Measurements from ENCODE around the gene DNAJC13. TPM values are rescaled to one million over a fixed set of nuclear protein-coding genes. Genes with fewer than 3 reads are reported as not detected.

The DNAJC13 gene
- polyA plus RNA-seq, 3 donors: 18.7 to 32.3 (median 20.8) TPM

DNA sequence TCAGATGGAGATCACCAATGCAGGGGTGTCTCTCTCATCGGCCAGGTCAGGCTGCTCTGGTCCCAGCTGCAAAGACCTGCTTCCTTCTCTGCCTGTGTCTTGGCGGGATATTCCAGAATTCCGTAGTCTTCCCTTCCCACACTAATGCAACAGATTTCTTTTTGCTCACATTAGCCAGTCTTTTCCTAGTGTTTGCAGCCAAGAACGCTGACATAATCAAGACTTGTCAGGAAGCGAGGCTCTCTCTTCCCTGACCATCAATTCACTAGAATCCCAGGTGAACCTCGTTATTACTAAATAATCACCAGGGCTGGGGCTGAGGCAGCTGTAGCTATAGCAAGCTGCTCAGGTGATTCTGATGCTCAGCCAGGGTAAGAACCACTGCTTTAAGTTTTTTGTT is 136.5 kb downstream of the DNAJC13 start:
- H3K27me3 ChIP-seq (ENCODE audit: control insufficient read depth in 2 of 2, insufficient read depth in 2 of 2, low read length in 2 of 2): no peaks in the 10 kb centered on the region
- H2AFZ ChIP-seq (ENCODE audit: insufficient read depth, low read depth, low read length, poor library complexity, severe bottlenecking): no peak overlapping the region
- Mint-ChIP-seq H3K27me3 (ENCODE audit: low read depth in 3 of 3) (peaks cover 0 to 3% (median 0%) of the 10 kb centered on the region in 3 donors), H3K4me3 (no peak overlapping the region), H3K36me3 (peaks cover 4 to 11% of the 10 kb centered on the region in 2 donors), H3K9me3 (peaks cover 0 to 3% (median 0%) of the 10 kb centered on the region in 7 donors), H3K27ac (no peak overlapping the region), H3K4me1 (peaks cover 14% of the 10 kb centered on the region)
- no peak for TF ChIP-seq CTCF (IDR thresholded peaks at IDR 0.05)
- no peak overlapping the region for H3K9ac ChIP-seq (ENCODE audit: insufficient read depth, low read length, poor library complexity, severe bottlenecking)
- no peaks in the 10 kb centered on the region for H3K9me3 ChIP-seq (replicated peaks in 1 of 2; ENCODE audit: control insufficient read depth in 1 of 2, insufficient read depth in 1 of 2, low read length in 2 of 2)
- WGBS (ENCODE audit: insufficient coverage): 96% methylated on average over 5 of the region's 6 CpGs
- no peak overlapping the region for H3K27ac ChIP-seq (ENCODE audit: low read depth in 1 of 2, low read length in 2 of 2)
- H3K4me2 ChIP-seq (replicated peaks; ENCODE audit: extremely low read depth, low read length, poor library complexity, severe bottlenecking): no peak overlapping the region
- H3K36me3 ChIP-seq (replicated peaks in 1 of 2; ENCODE audit: control insufficient read depth in 1 of 2, insufficient read depth in 2 of 2, low read length in 2 of 2): no peaks in the 10 kb centered on the region
- H4K20me1 ChIP-seq (ENCODE audit: insufficient read depth, low read length): no peaks in the 10 kb centered on the region
- H3K4me1 ChIP-seq (ENCODE audit: control insufficient read depth in 1 of 2, insufficient read depth in 2 of 2, low read length in 2 of 2): peaks cover 5 to 7% of the 10 kb centered on the region in 2 donors
- H3K4me3 ChIP-seq (replicated peaks in 1 of 3; ENCODE audit: low read depth in 2 of 3, low read length in 3 of 3): no peak overlapping the region
- intact Hi-C loops (cut with micrococcal nuclease): no loop called here
- DNase-seq: no peak
- H3K79me2 ChIP-seq (ENCODE audit: insufficient read depth, low read length): no peaks in the 10 kb centered on the region

- no peaks in the 10 kb centered on the region for H3K27me3 ChIP-seq (ENCODE audit: control insufficient read depth in 2 of 2, insufficient read depth in 2 of 2, low read length in 2 of 2)
- H3K4me1 ChIP-seq (ENCODE audit: control insufficient read depth in 1 of 2, insufficient read depth in 2 of 2, low read length in 2 of 2): peaks cover 5 to 7% of the 10 kb centered on the region in 2 donors
- Mint-ChIP-seq H3K27ac (peak overlapping the region in 1 of 7 donors; percentile 2), H3K9me3 (peaks cover 0 to 3% (median 0%) of the 10 kb centered on the region in 7 donors), H3K4me3 (no peak overlapping the region), H3K36me3 (peaks cover 4 to 12% of the 10 kb centered on the region in 2 donors), H3K27me3 (ENCODE audit: low read depth in 3 of 3) (peaks cover 0 to 3% (median 0%) of the 10 kb centered on the region in 3 donors), H3K4me1 (peaks cover 14% of the 10 kb centered on the region)
- H3K27ac ChIP-seq (ENCODE audit: low read depth in 1 of 2, low read length in 2 of 2): no peak overlapping the region
- no peak for TF ChIP-seq CTCF (IDR thresholded peaks at IDR 0.05)
- no peak overlapping the region for H2AFZ ChIP-seq (ENCODE audit: insufficient read depth, low read depth, low read length, poor library complexity, severe bottlenecking)
- H3K36me3 ChIP-seq (replicated peaks in 1 of 2; ENCODE audit: control insufficient read depth in 1 of 2, insufficient read depth in 2 of 2, low read length in 2 of 2): no peaks in the 10 kb centered on the region
- 97% methylated on average over 4 of the region's 8 CpGs for WGBS (ENCODE audit: insufficient coverage)
- no peak overlapping the region for H3K4me2 ChIP-seq (replicated peaks; ENCODE audit: extremely low read depth, low read length, poor library complexity, severe bottlenecking)
- intact Hi-C loops (cut with micrococcal nuclease): no loop called here
- no peaks in the 10 kb centered on the region for H3K79me2 ChIP-seq (ENCODE audit: insufficient read depth, low read length)
- no peak for DNase-seq
- no peak overlapping the region for H3K4me3 ChIP-seq (replicated peaks in 1 of 3; ENCODE audit: low read depth in 2 of 3, low read length in 3 of 3)
- H3K9me3 ChIP-seq (replicated peaks in 1 of 2; ENCODE audit: control insufficient read depth in 1 of 2, insufficient read depth in 1 of 2, low read length in 2 of 2): no peaks in the 10 kb centered on the region
- no peak overlapping the region for H3K9ac ChIP-seq (ENCODE audit: insufficient read depth, low read length, poor library complexity, severe bottlenecking)
- no peaks in the 10 kb centered on the region for H4K20me1 ChIP-seq (ENCODE audit: insufficient read depth, low read length)
Observed at GRCh38 chr3:132554437-132554836, 137.1 kb downstream of the DNAJC13 start.
